Hematopoietic multipotent progenitor cell treated with erythropoietin and hydrocortisone succinate and interleukin-3 and kit ligand, for 8 days (in vitro differentiated cells): ENCODE data around the gene ECT2.
"Not testable (repeated sequence)": the region's sequence is repeated elsewhere in the genome, so short reads cannot be mapped to it uniquely, and the experiment has no call there.

Source experiments
- DNase-seq: peaks from one replicate; pipeline ENCODE4 v3.0.0-alpha.2; 2015

Gene ECT2

DNA sequence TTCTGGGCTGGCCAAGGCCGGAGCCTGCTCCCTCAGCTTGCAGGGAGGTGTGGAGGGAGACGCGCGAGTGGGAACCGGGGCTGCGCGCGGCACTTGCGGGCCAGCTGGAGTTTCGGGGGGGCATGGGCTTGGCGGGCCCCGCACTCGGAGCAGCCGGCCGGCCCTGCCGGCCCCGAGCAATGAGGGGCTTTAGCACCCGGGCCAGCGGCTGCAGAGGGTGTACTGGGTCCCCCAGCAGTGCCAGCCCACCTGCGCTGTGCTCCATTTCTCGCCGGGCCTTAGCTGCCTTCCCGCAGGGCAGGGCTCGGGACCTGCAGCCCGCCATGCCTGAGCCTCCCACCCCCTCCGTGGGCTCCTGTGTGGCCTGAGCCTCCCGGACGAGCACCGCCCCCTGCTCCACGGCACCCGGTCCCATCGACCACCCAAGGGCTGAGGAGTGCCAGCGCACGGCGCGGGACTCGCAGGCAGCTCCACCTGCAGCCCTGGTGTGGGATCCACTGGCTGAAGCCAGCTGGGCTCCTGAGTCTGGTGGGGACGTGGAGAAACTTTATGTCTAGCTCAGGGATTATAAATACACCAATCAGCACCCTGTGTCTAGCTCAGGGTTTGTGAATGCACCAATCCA, 116.3 kb downstream of the ECT2 start:
- not testable (repeated sequence) for DNase-seq

DNA sequence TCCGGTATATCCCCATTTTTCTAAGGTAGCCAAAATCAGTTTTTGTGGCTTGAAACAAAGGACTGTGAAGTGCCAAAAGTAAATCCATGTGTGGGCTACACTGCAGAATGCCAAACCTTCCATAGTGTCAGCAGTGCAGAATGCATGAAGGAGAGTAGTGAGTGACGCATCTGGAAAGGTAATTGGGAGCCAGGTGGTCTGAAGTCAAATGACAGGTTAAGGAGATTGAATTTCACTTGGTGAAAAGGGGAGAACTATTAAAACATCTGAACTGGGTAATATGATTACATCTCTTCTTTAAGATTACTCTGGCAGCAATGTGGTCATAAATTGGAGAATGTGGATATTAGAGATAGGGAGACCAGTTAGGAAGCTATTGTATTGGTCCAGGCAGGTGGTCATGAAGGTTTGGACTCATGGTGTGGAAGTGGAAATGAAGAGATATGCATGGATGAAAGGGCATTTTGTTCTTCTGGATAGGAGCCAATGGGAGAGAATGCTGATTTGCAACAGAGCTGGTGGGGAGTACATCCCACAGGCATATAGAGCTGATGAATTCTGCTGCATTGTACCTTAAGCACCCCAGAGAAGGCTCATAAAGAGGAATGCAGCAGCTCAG, 118.2 kb downstream of the ECT2 start:
- DNase-seq, result no peak

DNA sequence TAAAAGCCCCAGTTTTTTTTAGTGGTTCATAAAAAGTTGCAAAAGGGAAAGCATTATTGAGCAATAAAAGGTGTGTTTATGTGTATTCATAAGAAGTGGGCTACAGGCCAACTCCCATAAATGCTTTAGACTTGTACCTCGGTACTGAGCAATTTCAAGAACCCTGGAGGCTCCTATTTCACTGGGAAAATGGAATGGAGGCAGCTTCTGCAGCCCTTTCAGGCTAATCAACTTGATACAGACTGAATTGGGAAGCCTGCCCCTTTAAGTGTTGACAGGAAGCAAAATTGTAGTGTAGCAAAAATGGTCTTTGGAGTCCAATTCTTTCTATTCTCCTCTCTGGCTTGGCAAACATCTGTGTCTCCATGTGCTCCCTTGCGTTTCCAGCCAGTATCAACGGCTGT, 118.8 kb downstream of the ECT2 start:
- peak; percentile 19 for DNase-seq

DNA sequence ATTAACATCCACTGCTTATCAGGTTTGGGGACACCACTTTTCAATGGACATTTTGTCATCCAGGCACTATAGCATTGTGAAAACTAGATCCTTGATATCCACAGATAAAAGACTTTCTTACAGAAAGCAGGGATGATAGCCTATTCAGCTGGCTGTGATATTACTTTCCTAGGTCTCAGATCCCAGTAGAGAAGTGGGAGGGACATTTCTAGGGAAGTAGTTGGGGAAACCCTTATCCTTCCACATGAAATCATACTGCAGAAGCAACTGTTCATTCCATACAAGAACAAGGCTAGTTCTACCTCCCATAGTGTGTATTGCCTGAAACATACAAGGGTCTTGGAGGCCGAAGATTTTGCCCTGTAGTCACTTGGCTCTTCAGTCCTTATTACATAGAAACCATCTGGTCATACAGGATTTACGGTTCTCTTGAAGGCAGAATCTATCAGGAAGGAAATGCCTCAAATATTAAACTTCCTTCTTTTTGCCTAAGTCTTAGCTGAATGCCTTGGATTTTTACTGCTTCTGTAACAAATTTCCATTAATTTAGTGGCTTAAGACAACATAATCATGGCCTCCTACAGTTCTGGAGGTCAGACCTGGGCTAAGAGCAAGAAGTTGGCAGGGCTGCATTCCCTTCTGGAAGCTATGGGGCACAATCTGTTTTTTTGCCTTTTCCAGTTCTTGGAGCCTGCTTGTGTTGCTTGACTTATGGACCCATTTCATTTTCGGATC, 119.4 kb downstream of the ECT2 start:
- no peak for DNase-seq
